ENCODE data around the gene NUP93.

NUP93 gene

GRCh38 chr16:56729735-56730662, at the start of gene NUP93:
TSS of gene NUP93 (plus strand) at chr16:56730129. CDS start at chr16:56748248, 18,119 bp downstream.
- peak; percentile 76 for DNase-seq (ENCODE audit: low read depth)

GRCh38 chr16:56681939-56682702, 47.8 kb upstream of the NUP93 start, which contains the start of gene MT1X:
TSS of gene MT1X (plus strand) at chr16:56682470. CDS start at chr16:56682541, 71 bp downstream.
- peak; percentile 73 for DNase-seq (ENCODE audit: low read depth)

GRCh38 chr16:56682703-56683397, 47.1 kb upstream of the NUP93 start:
- DNase-seq (ENCODE audit: low read depth) = no peak

GRCh38 chr16:56683424-56684172, 46.3 kb upstream of the NUP93 start:
- DNase-seq (ENCODE audit: low read depth) = no peak

GRCh38 chr16:56684256-56684925, 45.5 kb upstream of the NUP93 start:
- DNase-seq (ENCODE audit: low read depth) = no peak

- no peak for DNase-seq (ENCODE audit: low read depth)
Measured at GRCh38 chr16:56684926-56685590, 44.9 kb upstream of the NUP93 start.

GRCh38 chr16:56686758-56687157, 43.2 kb upstream of the NUP93 start:
- DNase-seq (ENCODE audit: low read depth) = no peak

- no peak for DNase-seq (ENCODE audit: low read depth)
Measured at GRCh38 chr16:56688762-56689161, 41.2 kb upstream of the NUP93 start.

- no peak for DNase-seq (ENCODE audit: low read depth)
Measured at GRCh38 chr16:56689171-56689570, 40.8 kb upstream of the NUP93 start.

GRCh38 chr16:56690420-56691122, 39.4 kb upstream of the NUP93 start:
- DNase-seq (ENCODE audit: low read depth) = no peak

- DNase-seq (ENCODE audit: low read depth) = no peak
Measured at GRCh38 chr16:56691885-56692284, 38.0 kb upstream of the NUP93 start.

- DNase-seq (ENCODE audit: low read depth) = no peak
Measured at GRCh38 chr16:56695246-56695645, 34.7 kb upstream of the NUP93 start.

- DNase-seq (ENCODE audit: low read depth) = no peak
Measured at GRCh38 chr16:56697456-56698155, 32.3 kb upstream of the NUP93 start.

- DNase-seq (ENCODE audit: low read depth) = no peak
Measured at GRCh38 chr16:56700195-56700594, 29.7 kb upstream of the NUP93 start.

- no peak for DNase-seq (ENCODE audit: low read depth)
Measured at GRCh38 chr16:56700631-56701030, 29.3 kb upstream of the NUP93 start.

GRCh38 chr16:56701534-56701933, 28.4 kb upstream of the NUP93 start:
- DNase-seq (ENCODE audit: low read depth) = no peak

- no peak for DNase-seq (ENCODE audit: low read depth)
Measured at GRCh38 chr16:56702836-56703235, 27.1 kb upstream of the NUP93 start.

GRCh38 chr16:56708525-56709442, 21.1 kb upstream of the NUP93 start:
- DNase-seq (ENCODE audit: low read depth) = no peak
